DND-41 (cell line): Measurements from ENCODE around the gene MAML3.
A peak's percentile ranks its signal among the peaks of the same experiment; 100 is the strongest.

ENCODE experiments used
- ATAC-seq: fragments of 200-7000 bp; cut with Tn5 transposase; 3 replicates; pipeline ENCODE4 v1.9.1; 2021; ENCODE audit warnings: low read depth; ENCODE audit not compliant: insufficient read depth
- DNase-seq: peaks from one replicate; pipeline ENCODE4 v3.0.0-alpha.2; 2020
- H2AFZ ChIP-seq: 2 replicates; pipeline ENCODE4 v1.6.0; 2012; ENCODE audit warnings: low read depth, low read length
- H3K27ac ChIP-seq: 2 replicates; pipeline ENCODE4 v1.5.1; 2012; ENCODE audit warnings: low read length, inconsistent platforms
- H3K27me3 ChIP-seq: fragments of 200-600 bp; sonication (generic); 2 replicates; pipeline ENCODE4 v1.6.0; 2012; ENCODE audit warnings: low read length, mild to moderate bottlenecking, inconsistent platforms; ENCODE audit not compliant: insufficient read depth, poor library complexity
- H3K36me3 ChIP-seq: 2 replicates; pipeline ENCODE4 v1.5.1; 2012; ENCODE audit warnings: low read length, inconsistent platforms; ENCODE audit not compliant: insufficient read depth
- H3K4me1 ChIP-seq: 2 replicates; pipeline ENCODE4 v1.5.1; 2012; ENCODE audit warnings: mild to moderate bottlenecking, low read length; ENCODE audit not compliant: insufficient read depth
- H3K4me2 ChIP-seq: 2 replicates; pipeline ENCODE4 v1.6.0; 2012; ENCODE audit warnings: mild to moderate bottlenecking, moderate library complexity, low read length, inconsistent platforms; ENCODE audit not compliant: insufficient read depth
- H3K4me3 ChIP-seq, 2 experiments: fragments of 200-600 bp in 1 of 2; shearing (Covaris generic) in 1 of 2; 2 replicates each; pipeline ENCODE4 v1.5.1; 2012 to 2016; ENCODE audit warnings: inconsistent platforms in 2 of 2, low read length in 2 of 2, mild to moderate bottlenecking in 2 of 2, low read depth in 1 of 2, moderate library complexity in 1 of 2
- H3K79me2 ChIP-seq: 2 replicates; pipeline ENCODE4 v1.6.0; 2012; ENCODE audit warnings: low read length, inconsistent platforms; ENCODE audit not compliant: insufficient read depth
- H3K9ac ChIP-seq: 2 replicates; pipeline ENCODE4 v1.6.0; 2012; ENCODE audit warnings: low read depth, mild to moderate bottlenecking, inconsistent platforms, low read length, moderate library complexity
- H3K9me3 ChIP-seq: 2 replicates; pipeline ENCODE4 v1.5.1; 2012; ENCODE audit warnings: low read length, moderate library complexity, mild to moderate bottlenecking, inconsistent platforms; ENCODE audit not compliant: insufficient read depth, severe bottlenecking
- H4K20me1 ChIP-seq: 2 replicates; pipeline ENCODE4 v1.6.0; 2012; ENCODE audit warnings: low read length; ENCODE audit not compliant: insufficient read depth
- CTCF ChIP-seq: IDR thresholded peaks from 2 replicates; pipeline ENCODE4 v1.5.1; 2012; ENCODE audit warnings: borderline replicate concordance, low read length, moderate library complexity, mild to moderate bottlenecking; ENCODE audit not compliant: poor library complexity, severe bottlenecking; ENCODE audit errors: extremely low read depth
- EZH2 ChIP-seq: IDR thresholded peaks from 3 replicates; pipeline ENCODE4 v1.6.1; 2012; ENCODE audit warnings: borderline replicate concordance, low read depth, mild to moderate bottlenecking, moderate library complexity, low read length, inconsistent platforms; ENCODE audit not compliant: severe bottlenecking

MAML3 gene

DNA sequence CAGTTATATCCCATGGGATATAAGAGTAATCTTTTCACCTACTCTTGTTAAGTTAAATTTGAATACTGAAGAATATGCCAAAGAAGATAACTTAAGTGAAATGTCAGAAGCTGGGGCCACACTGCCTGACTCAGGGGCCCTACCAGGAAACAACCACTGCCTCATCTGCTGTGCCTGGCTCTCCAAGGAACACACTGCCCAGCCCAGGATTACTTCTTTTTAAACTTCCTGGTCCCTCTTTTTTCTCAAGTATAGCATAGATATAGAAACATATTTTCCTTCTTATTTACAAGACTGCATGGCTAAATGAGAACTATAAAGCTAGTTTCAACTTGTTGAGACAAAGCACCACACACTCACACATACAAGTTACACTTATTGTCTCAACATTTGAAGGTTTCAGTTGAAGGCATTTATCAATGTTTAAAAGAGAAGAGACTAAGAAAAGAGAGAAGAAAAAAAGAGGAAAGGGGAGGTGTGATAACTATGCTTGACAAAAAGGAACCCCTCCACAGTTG, 45.2 kb downstream of the MAML3 start:
- Histone ChIP-seq H3K4me1 (peaks cover 13% of the 10 kb centered on the region), H3K27ac (no peak overlapping the region)

DNA sequence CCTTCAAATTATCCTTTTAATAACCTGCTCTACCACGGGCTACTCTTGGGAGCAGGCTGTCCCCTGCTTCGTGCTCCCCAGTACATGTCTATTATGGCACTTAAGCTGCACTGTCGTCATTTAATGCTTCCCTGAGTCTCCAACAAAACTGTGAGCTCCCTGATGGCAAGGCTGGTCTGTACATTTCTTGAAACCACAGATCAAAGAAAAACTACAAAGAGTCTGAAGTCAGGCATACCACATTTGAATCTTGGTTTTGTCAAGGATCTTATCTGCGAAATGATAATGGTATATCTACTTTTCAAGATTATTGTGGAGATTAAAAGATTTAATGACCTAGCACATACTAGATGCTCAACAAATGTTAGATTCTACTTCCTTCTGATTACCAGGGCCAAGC, 45.7 kb downstream of the MAML3 start:
- H3K9ac ChIP-seq, result no peak overlapping the region
- DNase-seq (no peak), ATAC-seq (peak; percentile 67)
- no peaks in the 10 kb centered on the region for H3K9me3 ChIP-seq
- no peaks in the 10 kb centered on the region for H3K36me3 ChIP-seq
- no peak overlapping the region for H3K4me3 ChIP-seq
- no peak overlapping the region for H3K27ac ChIP-seq
- H3K79me2 ChIP-seq, result no peaks in the 10 kb centered on the region
- H2AFZ ChIP-seq, result no peak overlapping the region
- no peak overlapping the region for H3K4me2 ChIP-seq
- TF ChIP-seq CTCF (no peak), EZH2 (no peak)
- no peaks in the 10 kb centered on the region for H4K20me1 ChIP-seq
- no peaks in the 10 kb centered on the region for H3K27me3 ChIP-seq
- peaks cover 18% of the 10 kb centered on the region for H3K4me1 ChIP-seq

More for the DNA sequence above, 45.2 kb downstream of the MAML3 start:
- no peaks in the 10 kb centered on the region for H4K20me1 ChIP-seq
- no peaks in the 10 kb centered on the region for H3K79me2 ChIP-seq
- H3K27me3 ChIP-seq, result no peaks in the 10 kb centered on the region
- DNase-seq (no peak), ATAC-seq (no peak)
- no peaks in the 10 kb centered on the region for H3K36me3 ChIP-seq
- no peak overlapping the region for H3K4me3 ChIP-seq
- no peak overlapping the region for H2AFZ ChIP-seq
- no peaks in the 10 kb centered on the region for H3K9me3 ChIP-seq
- H3K4me2 ChIP-seq, result no peak overlapping the region
- TF ChIP-seq CTCF (no peak), EZH2 (no peak)
- H3K9ac ChIP-seq, result no peak overlapping the region

- no peak overlapping the region for H3K4me2 ChIP-seq
- no peak for TF ChIP-seq CTCF
- TF ChIP-seq EZH2, result no peak
- H3K4me1 ChIP-seq, result peaks cover 25% of the 10 kb centered on the region
- no peaks in the 10 kb centered on the region for H3K9me3 ChIP-seq
- no peak overlapping the region for H2AFZ ChIP-seq
- H3K4me3 ChIP-seq, result no peak overlapping the region
- no peaks in the 10 kb centered on the region for H3K79me2 ChIP-seq
- H3K9ac ChIP-seq, result no peak overlapping the region
- H3K27ac ChIP-seq, result no peak overlapping the region
- H3K27me3 ChIP-seq, result no peaks in the 10 kb centered on the region
- ATAC-seq (no peak), DNase-seq (no peak)
- no peaks in the 10 kb centered on the region for H3K36me3 ChIP-seq
- H4K20me1 ChIP-seq, result no peaks in the 10 kb centered on the region
Measured at GRCh38 chr4:140106289-140106844, 47.6 kb downstream of the MAML3 start.
